Peyer's patch (tissue), 4 donors: ENCODE measurements around the gene ASXL3.

Source experiments
- POLR2A ChIP-seq, 2 donors: fragments of 450-650 bp; IDR thresholded peaks; one replicate each; pipeline ENCODE4 v1.5.1; 2017; ENCODE audit warnings: antibody characterized with exemption in 2 of 2, mild to moderate bottlenecking in 2 of 2, moderate library complexity in 2 of 2
- TF ChIP-seq, protein P1 (sequence below), 6 experiments: fragments of 450-650 bp in 4 of 6; fragments of 200-600 bp in 2 of 6; sonication (generic) in 1 of 6; IDR thresholded peaks; one replicate each; pipeline ENCODE4 v1.5.1; 2017 to 2019; ENCODE audit warnings: antibody characterized with exemption in 6 of 6, mild to moderate bottlenecking in 3 of 6, moderate library complexity in 1 of 6

DNA sequence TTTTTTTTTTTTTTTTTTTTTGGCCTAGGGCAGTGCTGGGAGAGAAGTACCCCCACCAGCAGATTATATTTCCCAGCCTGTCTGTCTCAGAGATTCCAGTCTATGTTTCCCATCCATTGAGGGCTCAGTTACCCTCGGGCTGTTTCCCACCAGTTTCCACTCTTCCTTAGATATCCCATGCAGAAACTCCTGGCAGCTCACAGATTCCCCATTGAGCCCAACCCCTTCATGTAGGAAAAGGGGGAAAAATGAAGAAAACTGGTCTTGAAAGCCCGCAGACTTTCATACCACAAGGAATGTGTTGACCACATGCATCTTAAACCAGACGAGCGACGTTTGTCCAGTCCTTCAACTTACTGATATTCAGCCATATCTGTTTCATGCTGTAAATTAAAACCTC lies 15.2 kb downstream of the ASXL3 start:
- no peak for TF ChIP-seq POLR2A (IDR thresholded peaks at IDR 0.05)
- TF ChIP-seq, protein P1, sequence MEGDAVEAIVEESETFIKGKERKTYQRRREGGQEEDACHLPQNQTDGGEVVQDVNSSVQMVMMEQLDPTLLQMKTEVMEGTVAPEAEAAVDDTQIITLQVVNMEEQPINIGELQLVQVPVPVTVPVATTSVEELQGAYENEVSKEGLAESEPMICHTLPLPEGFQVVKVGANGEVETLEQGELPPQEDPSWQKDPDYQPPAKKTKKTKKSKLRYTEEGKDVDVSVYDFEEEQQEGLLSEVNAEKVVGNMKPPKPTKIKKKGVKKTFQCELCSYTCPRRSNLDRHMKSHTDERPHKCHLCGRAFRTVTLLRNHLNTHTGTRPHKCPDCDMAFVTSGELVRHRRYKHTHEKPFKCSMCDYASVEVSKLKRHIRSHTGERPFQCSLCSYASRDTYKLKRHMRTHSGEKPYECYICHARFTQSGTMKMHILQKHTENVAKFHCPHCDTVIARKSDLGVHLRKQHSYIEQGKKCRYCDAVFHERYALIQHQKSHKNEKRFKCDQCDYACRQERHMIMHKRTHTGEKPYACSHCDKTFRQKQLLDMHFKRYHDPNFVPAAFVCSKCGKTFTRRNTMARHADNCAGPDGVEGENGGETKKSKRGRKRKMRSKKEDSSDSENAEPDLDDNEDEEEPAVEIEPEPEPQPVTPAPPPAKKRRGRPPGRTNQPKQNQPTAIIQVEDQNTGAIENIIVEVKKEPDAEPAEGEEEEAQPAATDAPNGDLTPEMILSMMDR (IDR thresholded peaks at IDR 0.05), result no peak
